ENCODE data around the gene SRCIN1. TPM values are rescaled to one million over a fixed set of nuclear protein-coding genes. Genes with fewer than 3 reads are reported as not detected.
"Not testable (repeated sequence)": the region's sequence is repeated elsewhere in the genome, so short reads cannot be mapped to it uniquely, and the experiment has no call there.

SRCIN1 gene
- total RNA-seq, 1 experiment from 2014 or later: 1.3 TPM

DNA sequence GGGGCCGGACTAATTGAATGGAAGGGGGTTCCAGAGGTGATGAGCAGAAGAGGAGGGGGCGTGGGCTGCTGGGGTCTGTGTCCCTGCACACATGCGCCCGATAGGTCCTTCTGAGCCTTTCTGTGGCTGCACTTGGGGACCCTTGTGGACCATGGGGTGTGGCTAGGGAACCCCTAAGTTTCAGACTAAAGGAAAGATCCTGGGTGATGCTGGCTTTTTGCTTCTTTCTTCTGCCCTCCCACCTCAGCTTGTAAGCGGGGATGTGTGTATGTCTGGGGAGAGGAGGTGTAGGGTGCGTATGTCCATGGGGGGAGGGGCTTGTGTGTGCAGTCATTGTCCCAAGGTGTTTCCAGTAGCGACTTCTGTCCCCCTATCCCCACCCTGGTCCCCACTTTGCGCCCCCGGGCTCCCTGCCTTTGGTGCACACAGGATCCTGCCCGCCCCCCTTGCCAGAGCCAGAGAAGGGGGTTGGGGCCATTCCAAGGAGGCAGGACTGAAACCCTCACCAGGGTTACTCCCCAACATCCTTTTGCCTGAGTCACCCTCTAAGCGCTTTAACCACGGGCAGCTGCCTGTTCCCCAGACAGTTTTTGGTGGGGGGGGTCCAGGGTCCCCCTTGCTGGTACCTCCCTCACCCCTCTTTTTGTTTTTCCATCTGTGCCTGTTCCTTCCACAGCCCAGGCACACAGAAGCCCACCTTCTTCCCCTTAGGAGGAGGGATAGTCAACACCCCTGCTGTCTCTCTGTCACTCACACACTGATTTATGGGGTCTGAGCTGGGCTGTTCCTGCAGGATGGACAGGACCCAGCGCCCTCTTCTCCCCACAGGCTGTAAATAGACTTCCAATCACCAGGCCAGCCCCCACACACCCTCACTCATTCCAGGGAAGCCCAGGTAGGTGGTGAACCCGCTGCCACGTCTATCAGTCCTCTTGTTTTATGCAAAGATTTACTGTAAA is 94.3 kb downstream of the SRCIN1 start:
- in situ Hi-C loops (cut with HindIII; ENCODE audit: low pct_unique_long_range_greater_than_20kb, low sequenced_read_pairs): no loop called here
- no peak for DNase-seq (ENCODE audit: low read depth, low spot score)

DNA sequence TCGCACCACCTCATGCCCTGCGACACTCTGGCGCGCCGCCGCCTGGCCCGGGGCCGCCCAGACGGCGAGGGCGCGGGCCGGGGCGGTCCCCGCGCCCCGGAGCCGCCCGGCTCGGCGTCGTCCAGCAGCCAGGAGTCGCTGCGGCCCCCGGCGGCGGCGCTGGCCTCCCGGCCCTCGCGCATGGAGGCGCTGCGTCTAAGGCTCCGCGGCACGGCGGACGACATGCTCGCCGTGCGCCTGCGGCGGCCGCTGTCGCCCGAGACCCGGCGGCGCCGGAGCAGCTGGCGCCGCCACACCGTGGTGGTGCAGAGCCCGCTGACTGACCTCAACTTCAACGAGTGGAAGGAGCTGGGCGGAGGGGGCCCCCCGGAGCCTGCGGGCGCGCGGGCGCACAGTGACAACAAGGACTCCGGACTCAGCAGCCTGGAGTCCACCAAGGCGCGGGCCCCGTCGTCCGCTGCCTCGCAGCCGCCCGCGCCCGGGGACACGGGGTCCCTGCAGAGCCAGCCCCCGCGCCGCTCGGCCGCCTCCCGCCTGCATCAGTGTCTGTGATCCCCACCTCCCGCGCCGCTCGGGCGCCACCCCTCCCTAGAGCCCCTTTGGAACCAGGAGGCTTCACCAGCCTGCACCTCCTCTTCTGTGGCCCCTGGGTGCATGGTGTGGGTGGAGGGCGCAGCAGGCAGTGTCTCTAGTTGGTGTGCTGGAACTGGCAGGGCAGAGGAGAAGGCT is 95.2 kb downstream of the SRCIN1 start:
- in situ Hi-C loops (cut with HindIII; ENCODE audit: low pct_unique_long_range_greater_than_20kb, low sequenced_read_pairs): no loop called here
- peak; percentile 15 for DNase-seq (ENCODE audit: low read depth, low spot score)

DNA sequence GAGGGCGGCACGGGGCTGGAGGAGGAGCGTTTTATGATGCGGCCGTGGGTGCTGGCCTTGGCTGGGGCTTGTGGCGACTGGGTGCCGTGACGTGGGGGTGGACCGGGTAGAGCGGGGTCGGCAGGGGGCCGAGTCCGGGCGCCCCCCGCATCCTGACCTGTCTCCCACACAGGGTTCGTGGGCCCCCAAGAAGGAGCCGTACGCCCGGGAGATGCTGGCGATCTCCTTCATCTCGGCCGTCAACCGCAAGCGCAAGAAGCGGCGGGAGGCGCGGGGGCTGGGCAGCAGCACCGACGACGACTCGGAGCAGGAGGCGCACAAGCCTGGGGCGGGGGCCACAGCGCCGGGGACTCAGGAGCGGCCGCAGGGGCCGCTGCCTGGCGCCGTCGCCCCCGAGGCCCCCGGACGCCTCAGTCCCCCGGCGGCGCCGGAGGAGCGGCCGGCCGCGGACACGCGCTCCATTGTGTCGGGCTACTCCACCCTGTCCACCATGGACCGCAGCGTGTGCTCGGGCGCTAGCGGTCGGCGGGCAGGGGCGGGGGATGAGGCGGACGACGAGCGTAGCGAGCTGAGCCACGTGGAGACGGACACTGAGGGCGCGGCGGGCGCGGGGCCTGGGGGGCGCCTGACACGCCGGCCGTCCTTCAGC is 95.9 kb downstream of the SRCIN1 start:
- in situ Hi-C loops (cut with HindIII; ENCODE audit: low pct_unique_long_range_greater_than_20kb, low sequenced_read_pairs): no loop called here

DNA sequence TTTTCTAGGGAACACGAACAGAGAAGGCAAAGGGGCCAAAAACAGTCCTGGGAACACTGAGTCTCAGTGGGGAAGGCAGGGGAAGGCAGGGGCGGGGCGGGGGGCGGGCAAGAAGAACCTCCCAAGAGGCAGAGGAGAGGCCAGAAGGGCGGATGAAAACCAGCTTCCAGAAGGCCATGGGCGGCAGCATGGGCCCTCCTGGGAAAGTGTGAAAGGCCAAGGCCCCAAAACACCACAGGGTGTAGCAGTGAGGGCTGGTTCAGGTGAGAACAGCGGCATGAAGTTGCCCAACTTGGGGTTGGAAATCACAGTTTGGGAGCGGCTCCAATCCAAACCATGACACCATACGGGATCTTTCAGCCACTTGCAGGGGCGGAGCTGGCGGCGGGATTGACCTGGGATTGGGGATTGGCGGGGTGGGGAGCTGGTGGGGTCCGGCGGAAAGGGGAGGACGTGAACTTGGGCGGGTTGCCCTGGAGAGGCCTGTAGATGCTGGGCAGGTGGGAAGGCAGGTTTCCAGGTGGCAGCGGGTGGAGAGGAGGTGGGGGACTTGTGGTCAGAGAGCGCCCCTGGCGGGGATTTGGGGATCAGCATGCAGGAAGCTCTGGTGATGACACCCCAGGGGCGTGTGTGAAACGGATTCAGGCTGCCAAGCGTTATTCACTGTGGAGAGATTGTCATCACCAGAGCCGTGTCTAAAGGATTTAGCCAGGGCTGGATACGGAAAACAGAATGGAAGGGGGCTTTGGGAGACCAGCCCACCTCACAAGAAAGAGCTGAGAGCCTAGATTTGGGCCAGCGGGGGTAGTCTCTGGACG is 96.6 kb downstream of the SRCIN1 start:
- DNase-seq (ENCODE audit: low read depth, low spot score): peak; percentile 62
- in situ Hi-C loops (cut with HindIII; ENCODE audit: low pct_unique_long_range_greater_than_20kb, low sequenced_read_pairs): no loop called here

More for the DNA sequence above, 95.9 kb downstream of the SRCIN1 start:
- DNase-seq (ENCODE audit: low read depth, low spot score): no peak

DNA sequence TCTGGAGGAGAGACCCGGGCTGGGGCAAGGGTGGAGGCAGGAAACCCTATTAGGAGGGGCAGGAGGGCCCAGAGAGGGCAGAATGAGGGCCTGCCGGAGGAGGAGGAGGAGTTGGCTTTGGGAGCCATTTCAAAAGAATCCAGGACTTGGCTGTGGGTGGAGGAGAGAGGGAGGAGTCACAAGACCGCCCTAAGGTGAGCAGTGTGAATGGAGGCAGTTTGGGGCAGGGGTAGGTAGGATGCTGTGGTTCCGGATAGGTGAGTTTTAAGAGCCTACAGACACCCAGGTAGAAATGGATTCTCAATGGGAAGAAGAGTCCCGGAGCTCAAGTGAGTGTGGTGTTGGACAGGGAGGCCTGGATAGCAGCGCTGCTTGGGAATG is 97.2 kb downstream of the SRCIN1 start:
- DNase-seq (ENCODE audit: low read depth, low spot score): no peak
- in situ Hi-C loops (cut with HindIII; ENCODE audit: low pct_unique_long_range_greater_than_20kb, low sequenced_read_pairs): no loop called here

DNA sequence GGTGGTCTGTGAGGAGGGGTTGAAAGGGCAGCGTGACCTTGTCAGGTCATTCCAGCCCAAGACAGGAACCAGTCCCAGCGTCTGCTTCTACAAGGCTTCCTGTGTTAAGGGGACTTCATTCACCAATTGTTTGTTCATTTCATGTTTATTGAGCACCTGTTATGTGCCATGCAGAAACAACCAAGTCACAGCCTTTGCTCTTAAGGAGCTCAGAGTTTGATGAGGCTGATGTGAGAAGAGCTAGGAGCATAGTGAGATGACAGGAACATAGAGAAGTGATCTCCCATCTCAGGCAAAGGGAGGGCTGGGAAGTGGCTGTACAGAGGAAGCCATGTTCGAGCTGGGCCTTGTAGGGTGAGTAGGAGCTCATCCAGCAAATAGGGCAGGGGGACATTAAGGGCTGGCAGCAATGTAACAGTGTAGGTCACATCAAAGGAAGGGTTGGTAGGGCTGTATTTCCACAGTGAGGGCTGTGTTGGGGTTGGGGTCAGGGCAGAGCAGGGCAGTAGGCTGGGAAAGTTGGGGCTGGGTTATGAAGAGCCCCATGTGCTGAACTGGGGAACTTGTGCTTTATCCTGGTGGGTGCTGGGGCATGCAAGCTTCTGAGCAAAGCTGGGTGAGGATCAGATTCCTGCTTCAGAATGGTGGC is 97.7 kb downstream of the SRCIN1 start:
- DNase-seq (ENCODE audit: low read depth, low spot score): no peak
- in situ Hi-C loops (cut with HindIII; ENCODE audit: low pct_unique_long_range_greater_than_20kb, low sequenced_read_pairs): no loop called here

DNA sequence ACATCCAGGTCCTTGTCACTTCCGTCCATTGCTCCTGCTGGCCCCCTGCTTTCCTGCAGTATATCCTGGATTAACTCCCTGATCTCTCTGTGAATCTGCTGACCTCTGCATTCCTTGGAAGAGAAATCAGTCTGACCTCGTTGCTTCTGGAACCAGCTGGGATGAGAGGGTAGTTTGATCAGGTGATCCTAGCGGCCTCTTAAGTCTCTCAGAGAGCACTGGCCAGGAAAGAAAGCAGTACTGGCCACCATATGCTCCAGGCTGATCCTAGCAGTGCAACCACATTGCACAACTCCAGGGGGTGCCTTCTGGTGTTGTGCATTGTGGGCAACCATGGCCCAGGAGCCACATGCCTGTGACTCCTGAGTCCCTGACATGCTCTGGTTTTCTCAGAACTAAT is 98.3 kb downstream of the SRCIN1 start:
- no peak for DNase-seq (ENCODE audit: low read depth, low spot score)
- in situ Hi-C loops (cut with HindIII; ENCODE audit: low pct_unique_long_range_greater_than_20kb, low sequenced_read_pairs): no loop called here

DNA sequence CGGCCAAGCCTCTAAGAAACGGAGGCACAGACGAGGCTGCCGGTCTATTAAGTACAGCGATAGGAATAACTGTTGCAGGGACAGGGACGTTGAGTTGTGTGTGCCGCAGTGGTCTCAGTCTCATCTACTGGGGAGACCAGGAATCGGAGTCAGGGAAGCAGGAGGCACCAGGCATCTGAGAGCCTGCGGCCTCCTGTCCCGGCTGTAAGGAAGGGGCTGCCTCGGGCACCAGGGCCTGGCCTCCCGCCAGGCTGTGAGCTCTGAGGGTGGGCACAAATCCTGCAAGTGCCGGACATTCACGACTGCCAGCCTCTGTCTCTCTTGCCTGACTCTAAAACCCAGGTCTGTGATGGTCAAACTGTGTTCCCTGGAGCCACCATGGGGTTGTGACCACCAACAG is 101.5 kb downstream of the SRCIN1 start:
- in situ Hi-C loops (cut with HindIII; ENCODE audit: low pct_unique_long_range_greater_than_20kb, low sequenced_read_pairs): no loop called here
- no peak for DNase-seq (ENCODE audit: low read depth, low spot score)

DNA sequence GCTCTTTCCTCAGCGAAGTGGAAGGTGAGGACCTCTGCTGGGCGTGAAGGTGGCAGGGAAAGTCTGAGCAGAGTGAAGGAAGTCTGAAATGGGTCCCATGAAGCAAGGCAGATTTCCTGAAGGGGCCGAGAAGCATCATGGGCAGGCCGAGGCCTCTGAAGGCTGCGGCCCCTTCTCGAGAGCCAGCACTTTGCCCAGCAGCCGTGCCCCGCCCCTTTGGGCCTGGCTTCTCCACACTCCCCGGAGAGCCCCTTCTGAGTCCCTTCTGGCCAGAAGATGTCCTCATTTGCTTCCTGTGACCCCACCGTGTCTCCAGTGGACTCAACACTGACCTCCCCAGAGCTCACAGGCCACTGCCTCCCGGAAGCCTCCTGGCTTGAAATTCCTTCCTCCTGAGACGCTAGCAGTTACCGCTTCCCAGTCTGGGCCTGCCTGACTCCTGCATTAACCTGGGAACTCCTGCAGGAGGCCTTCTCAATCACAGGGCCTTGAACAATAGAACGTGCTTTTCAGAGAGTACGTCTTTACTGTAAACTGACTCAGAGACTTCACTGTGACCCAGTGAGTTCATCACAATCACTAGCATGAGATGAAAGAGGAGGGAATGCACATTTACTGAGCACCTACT is 102.4 kb downstream of the SRCIN1 start:
- in situ Hi-C loops (cut with HindIII; ENCODE audit: low pct_unique_long_range_greater_than_20kb, low sequenced_read_pairs); DNase-seq (ENCODE audit: low read depth, low spot score): not testable (repeated sequence)

DNA sequence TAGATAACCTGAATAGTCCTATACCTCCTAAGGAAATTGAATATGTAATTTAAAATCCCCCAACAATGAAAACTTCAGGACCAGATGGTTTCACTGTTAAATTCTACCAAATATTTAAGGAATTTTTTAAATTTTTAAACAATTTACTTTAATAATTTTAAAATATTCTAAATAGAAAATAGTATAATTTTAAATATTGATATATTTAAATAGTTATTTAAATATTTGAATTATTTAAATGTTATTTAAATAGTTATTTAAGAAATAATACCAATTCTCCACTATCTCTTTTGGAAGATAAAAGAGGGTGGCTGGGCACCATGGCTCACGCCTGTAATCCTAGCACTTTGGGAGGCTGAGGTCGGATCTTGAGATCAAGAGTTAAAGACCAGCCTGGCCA is 104.0 kb downstream of the SRCIN1 start:
- in situ Hi-C loops (cut with HindIII; ENCODE audit: low pct_unique_long_range_greater_than_20kb, low sequenced_read_pairs); DNase-seq (ENCODE audit: low read depth, low spot score): not testable (repeated sequence)

DNA sequence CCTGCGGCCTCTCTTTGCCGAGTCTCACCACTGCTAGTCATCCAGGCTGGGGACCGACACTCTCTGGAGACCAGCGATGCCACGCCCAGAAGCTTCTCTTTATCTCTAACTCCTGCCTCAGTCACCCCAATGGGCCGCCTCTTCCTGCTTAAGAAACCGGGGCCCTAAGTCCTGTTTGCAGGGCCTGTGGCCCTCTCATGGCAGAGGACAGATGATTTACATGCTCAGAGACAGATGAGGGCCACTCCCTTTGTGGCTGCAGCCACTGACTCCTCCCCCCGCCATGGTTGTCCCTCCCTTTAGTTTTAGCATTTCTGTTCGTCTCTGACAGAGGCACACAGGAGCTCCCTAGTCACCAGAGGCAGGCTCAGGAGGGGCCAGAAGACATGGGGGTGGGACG is 106.5 kb downstream of the SRCIN1 start:
- in situ Hi-C loops (cut with HindIII; ENCODE audit: low pct_unique_long_range_greater_than_20kb, low sequenced_read_pairs); DNase-seq (ENCODE audit: low read depth, low spot score): not testable (repeated sequence)

DNA sequence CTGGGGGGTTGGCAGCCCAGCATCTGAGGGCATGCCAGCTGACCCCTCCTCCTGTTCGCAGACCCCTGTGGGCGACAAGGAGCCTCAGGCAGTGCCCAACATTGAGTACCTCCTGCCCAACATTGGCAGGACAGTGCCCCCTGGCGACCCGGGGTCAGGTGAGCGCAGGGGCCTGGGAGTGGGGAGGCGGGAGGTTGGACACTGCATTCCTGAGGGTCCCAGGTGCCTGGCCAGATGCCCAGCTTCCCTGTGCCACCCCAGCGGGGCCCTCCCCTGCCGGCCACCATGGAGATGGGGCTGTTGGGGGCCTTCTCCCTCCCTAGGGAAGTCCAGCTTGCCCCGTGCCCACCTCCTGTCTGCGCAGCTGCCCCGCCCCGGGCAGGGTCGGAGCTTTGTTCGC is 107.4 kb downstream of the SRCIN1 start:
- in situ Hi-C loops (cut with HindIII; ENCODE audit: low pct_unique_long_range_greater_than_20kb, low sequenced_read_pairs): no loop called here
- no peak for DNase-seq (ENCODE audit: low read depth, low spot score)

DNA sequence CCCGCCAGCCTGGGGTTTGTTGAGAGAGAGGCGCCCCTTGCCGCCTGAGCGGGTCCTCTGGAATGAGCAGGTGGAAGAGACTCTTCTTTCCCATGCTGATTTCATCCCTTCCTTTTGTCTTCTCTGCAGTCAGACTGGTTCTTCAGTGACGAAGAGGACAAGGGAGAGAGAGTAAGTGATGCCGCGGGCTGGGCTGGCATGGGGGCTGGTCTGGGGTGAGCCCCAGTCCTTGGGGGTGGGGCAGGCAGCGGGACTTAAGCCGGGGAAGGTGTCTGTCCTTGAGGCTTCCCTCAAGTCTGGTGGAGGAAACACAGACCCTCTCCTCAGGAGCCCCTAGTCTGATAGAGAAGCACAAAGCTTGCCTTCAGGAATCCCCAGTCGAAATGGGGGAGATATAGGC is 108.1 kb downstream of the SRCIN1 start:
- in situ Hi-C loops (cut with HindIII; ENCODE audit: low pct_unique_long_range_greater_than_20kb, low sequenced_read_pairs); DNase-seq (ENCODE audit: low read depth, low spot score): not testable (repeated sequence)

DNA sequence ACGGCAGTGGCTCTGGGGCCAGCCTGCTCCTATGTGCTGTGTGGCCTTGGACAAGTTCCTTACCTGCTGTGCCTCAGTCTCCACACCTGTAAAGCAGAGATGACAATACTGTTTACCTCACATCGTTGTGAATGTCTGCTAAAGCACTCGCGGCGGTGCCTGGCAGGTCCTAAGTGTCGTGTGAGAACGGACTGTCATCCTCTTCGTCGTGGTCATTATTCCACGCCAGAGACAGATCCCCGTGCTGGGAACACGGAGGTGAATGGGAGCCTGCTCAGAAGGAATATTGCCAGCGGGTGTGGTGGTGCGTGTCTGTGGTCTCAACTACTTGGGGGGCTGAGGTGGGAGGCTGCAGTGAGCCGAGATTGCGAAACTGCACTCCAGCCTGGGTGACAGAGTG is 111.6 kb downstream of the SRCIN1 start:
- in situ Hi-C loops (cut with HindIII; ENCODE audit: low pct_unique_long_range_greater_than_20kb, low sequenced_read_pairs); DNase-seq (ENCODE audit: low read depth, low spot score): not testable (repeated sequence)

DNA sequence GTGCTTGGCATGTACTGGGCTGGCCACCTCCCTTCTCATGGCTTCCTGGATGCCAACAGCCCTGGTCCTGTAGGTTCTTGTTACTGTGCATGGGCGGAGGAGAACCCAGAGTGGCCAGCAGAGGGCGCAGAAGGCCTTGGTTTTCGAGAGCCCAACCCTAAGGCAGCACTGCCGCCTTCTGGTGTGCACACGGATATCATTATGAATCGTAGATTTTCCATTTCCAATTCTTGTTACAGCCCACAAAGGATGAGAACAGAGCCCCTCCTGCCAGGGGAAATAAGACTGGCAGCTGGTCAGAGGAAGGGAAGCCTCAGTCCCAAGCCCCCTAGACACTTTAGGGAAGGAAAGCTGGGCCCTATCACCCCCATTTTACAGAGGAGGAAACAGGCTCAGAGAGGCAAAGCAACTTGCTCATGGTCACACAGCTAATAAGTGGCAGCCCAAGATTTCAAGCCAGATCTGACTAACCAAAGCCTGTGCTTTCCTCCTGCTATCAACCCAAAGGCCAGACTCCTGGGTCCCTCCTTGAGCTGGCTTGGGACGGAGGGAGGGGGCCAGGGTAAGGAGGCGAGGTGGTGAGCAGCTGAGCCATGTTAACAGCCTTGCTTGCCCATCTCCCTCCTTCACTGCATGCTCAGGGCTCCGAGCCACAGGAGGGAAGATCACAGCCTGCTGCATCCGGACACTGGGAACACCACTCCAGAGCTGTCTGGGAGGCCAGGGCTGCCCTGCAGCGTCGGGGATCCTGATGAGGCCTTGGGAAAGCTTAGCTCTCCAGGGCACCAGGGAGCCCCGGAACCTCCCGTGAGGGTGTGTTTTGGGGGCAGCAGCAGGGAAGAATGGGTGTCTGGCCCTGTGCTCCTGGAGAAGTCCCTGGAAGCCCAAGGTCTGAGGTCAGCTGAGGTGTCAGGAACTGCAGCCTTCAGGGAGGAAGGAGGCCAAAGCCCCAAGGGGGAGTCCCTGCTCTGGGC is 113.4 kb downstream of the SRCIN1 start:
- DNase-seq (ENCODE audit: low read depth, low spot score): peak; percentile 89
- in situ Hi-C loops (cut with HindIII; ENCODE audit: low pct_unique_long_range_greater_than_20kb, low sequenced_read_pairs): not testable (repeated sequence)
